ENCODE measurements around the gene TTI1.

- TF ChIP-seq, protein P1, sequence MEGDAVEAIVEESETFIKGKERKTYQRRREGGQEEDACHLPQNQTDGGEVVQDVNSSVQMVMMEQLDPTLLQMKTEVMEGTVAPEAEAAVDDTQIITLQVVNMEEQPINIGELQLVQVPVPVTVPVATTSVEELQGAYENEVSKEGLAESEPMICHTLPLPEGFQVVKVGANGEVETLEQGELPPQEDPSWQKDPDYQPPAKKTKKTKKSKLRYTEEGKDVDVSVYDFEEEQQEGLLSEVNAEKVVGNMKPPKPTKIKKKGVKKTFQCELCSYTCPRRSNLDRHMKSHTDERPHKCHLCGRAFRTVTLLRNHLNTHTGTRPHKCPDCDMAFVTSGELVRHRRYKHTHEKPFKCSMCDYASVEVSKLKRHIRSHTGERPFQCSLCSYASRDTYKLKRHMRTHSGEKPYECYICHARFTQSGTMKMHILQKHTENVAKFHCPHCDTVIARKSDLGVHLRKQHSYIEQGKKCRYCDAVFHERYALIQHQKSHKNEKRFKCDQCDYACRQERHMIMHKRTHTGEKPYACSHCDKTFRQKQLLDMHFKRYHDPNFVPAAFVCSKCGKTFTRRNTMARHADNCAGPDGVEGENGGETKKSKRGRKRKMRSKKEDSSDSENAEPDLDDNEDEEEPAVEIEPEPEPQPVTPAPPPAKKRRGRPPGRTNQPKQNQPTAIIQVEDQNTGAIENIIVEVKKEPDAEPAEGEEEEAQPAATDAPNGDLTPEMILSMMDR (IDR thresholded peaks at IDR 0.05): no peak
- TF ChIP-seq EP300 (IDR thresholded peaks at IDR 0.05) (no peak), POLR2A (IDR thresholded peaks at IDR 0.05) (no peak), POLR2AphosphoS5 (IDR thresholded peaks at IDR 0.05) (no peak)
Measured at GRCh38 chr20:38011696-38012095, 21.6 kb downstream of the TTI1 start.

Measured in gastroesophageal sphincter (tissue), 3 donors.